ENCODE measurements around the gene AKR1B15.

- TF ChIP-seq, protein P1, sequence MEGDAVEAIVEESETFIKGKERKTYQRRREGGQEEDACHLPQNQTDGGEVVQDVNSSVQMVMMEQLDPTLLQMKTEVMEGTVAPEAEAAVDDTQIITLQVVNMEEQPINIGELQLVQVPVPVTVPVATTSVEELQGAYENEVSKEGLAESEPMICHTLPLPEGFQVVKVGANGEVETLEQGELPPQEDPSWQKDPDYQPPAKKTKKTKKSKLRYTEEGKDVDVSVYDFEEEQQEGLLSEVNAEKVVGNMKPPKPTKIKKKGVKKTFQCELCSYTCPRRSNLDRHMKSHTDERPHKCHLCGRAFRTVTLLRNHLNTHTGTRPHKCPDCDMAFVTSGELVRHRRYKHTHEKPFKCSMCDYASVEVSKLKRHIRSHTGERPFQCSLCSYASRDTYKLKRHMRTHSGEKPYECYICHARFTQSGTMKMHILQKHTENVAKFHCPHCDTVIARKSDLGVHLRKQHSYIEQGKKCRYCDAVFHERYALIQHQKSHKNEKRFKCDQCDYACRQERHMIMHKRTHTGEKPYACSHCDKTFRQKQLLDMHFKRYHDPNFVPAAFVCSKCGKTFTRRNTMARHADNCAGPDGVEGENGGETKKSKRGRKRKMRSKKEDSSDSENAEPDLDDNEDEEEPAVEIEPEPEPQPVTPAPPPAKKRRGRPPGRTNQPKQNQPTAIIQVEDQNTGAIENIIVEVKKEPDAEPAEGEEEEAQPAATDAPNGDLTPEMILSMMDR (IDR thresholded peaks at IDR 0.05) = no peak
- no peak for TF ChIP-seq ZFX (IDR thresholded peaks at IDR 0.05; ENCODE audit: borderline replicate concordance)
Measured at GRCh38 chr7:134611611-134612151, 62.8 kb downstream of the AKR1B15 start.

All from 22Rv1 (cell line).